Occipital lobe (tissue), 2 donors: Measurements from ENCODE around the gene APP. TPM values are rescaled to one million over a fixed set of nuclear protein-coding genes. Genes with fewer than 3 reads are reported as not detected.
"Not testable (repeated sequence)": the region's sequence is repeated elsewhere in the genome, so short reads cannot be mapped to it uniquely, and the experiment has no call there.

Experiments used
- DNase-seq: peaks from one replicate; lab custom pipeline; 2025; lab: John Stamatoyannopoulos, UW
- total RNA-seq: library from RNA; depleted of rRNA; stranded (reverse); fragments of >200 nt; gene quantifications from one replicate; pipeline ENCODE4 v1.2.3, GENCODE V29; 2014

APP gene
- total RNA-seq, 1 donor from 2014 or later: 354 TPM

GRCh38 chr21:25944672-25945213 lies 225.8 kb downstream of the APP start:
- no peak for DNase-seq

- DNase-seq: no peak
Measured at GRCh38 chr21:25944082-25944481, 226.5 kb downstream of the APP start.

DNA sequence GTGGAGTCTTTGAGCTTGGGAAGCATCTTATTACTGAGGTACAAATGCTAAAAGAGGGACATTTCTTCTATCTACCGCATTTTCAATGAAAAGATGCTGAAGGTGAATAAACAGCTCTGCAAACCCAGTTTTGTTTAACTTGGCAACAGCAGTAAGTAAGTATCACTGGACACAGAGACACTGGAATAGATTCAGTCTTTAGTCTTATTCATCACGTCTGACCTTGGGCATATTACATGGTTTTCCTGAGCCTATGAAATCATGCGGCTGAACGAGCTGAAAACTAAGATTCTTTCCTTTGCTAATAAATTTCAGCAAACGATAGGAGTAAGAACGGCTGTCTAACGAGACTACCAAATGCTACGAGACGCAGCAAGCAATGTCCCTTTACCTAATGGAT lies 228.4 kb downstream of the APP start:
- no peak for DNase-seq

GRCh38 chr21:25939396-25939761 lies 231.2 kb downstream of the APP start:
- DNase-seq: no peak

DNA sequence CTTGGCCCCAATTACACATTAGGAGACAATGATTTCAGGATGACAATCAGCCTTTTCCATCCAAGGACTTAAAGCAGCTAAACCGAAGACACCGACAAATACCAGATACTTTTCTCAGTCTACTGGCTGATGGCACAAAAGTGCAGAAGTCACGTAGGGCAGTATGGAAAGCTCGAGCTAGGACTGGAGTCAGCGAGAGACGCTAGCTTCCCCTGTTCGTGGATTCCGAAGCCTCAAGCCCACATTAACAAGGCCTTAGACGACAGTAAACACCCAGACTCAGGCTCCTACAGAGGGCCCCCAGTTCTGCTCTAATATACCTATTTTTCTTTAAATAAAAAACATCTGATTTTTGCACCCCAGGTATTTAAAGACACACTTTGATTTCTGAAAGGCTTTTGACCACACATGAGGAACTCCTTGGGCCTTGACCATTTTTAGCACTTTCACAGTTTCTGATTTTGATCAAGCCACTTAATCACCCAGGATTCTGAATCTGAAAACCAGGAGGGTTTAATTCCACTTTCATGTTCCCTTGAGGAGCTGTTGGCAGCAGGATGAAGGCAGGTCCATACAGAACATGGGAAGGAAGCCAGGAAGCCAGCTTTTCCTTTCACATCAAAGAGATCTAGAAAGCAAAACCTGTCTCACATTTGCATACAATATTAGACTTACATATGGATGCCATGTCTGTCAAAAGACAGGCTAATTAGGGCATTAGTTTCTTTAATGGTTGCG lies 231.7 kb downstream of the APP start:
- DNase-seq: no peak

DNA sequence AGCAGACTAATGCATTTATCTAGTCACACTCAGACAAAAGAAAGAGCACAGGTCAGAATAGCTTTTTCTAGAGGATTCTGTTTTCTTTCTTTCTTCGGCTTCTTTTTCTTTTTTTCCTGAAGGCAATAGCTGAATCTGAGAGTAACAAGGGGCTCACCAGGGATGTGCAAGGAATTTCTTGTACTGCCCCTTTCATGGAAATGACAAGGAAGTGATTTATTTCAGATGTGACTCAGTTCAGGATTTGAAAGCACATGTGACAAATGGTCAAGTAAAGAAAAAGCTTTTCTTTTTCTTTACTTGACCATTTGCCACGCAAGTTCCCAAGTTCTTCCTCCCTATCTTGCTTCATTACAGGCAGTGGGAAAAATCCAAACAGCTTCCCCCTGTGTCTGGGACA lies 233.8 kb downstream of the APP start:
- no peak for DNase-seq

- DNase-seq: no peak
Measured at GRCh38 chr21:25934771-25935224, 235.8 kb downstream of the APP start.

- no peak for DNase-seq
Measured at GRCh38 chr21:25934130-25934529, 236.4 kb downstream of the APP start.

- no peak for DNase-seq
Measured at GRCh38 chr21:25931765-25932164, 238.8 kb downstream of the APP start.

DNA sequence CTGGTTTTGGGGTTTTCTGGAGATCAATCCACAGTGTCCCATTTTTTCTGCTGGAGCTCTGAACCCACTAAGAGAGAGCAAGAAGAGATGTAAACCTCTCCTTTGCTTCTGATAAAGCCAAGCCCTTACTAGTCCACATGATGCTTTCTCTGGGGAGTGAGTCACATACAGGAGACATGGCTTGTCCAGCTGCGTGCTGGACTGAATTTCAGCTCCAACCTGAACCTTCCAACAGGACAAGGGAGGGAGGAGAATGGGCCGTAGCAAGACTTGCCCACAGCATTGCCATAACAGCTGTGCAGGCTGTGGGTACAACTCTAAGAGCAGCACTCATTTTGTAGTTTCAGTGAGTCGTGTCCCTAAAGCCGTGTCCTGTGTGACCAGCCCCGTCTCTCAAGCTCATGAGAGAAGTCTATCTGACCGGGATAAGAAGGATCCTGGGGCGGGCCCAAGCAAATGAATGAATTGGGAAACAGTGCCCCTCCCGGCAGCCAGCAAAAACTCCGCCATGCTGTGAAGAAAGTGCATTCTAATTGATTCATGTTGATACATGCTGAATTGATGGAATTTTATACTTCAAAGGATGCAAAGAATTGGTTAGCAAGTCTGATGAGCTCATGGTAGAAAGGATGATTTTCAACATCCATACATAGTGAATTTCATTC lies 240.6 kb downstream of the APP start:
- DNase-seq: no peak

GRCh38 chr21:25927195-25927880 lies 243.2 kb downstream of the APP start:
- no peak for DNase-seq

DNA sequence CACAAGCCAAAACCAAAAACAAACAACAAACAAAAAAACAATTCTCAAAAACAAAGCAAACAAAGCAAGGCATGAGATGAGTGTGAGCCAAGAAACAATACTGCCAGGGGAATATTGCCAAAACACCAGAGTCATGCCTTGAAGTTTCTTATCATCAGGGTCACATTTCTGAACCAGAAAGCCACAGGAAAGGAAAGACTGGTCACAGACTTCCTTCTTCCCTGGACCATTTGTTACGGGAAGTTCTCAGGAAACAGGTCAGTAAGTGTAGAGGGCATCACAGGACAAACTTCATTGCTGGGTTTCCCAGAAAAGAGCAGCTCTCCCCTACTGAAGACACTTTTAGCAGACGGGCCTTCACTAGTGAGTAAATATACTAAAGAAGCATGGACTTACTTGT lies 244.6 kb downstream of the APP start:
- no peak for DNase-seq

DNA sequence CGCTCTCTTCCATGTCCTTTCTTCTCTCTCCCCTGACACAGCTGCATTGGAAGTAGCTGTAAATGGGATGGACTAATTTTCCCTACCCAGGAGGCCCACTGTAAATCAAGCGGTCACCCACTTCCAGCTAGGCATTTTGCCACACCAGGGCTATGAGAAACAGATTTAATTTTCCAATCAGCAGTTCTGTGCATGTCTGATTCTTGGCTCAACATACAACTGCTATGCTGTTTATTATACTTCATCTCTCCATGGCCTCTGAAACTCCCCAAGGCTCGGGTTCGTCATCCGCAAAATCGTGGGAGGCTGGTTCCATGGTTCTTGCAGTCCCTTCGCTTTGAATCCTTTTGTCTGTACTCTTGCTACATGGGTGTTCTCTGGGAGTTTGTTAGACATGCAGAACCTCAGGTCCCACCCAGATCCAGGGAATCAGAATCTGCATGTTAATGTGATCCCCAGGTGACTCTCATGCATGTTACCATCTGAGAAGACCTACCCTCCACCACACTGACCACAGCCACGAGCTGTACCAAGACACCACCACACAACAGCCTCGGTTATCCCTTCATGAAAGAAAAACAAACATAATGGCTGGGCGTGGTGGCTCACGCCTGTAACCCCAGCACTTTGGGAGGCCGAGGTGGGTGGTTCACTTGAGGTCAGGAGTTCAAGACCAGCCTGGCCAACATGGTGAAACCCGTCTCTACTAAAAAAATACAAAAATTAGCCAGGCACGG lies 245.3 kb downstream of the APP start:
- DNase-seq: no peak

DNA sequence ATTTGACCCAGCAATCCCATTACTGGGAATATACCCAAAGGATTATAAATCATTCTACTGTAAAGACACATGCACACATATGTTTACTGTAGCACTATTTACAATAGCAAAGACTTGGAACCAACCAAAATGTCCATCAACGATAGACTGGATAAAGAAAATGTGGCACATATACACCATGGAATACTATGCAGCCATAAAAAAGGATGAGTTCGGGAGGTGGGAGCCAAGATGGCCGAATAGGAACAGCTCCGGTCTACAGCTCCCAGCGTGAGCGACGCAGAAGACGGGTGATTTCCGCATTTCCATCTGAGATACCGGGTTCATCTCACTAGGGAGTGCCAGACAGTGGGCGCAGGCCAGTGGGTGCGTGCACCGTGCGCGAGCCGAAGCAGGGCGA lies 252.4 kb downstream of the APP start:
- not testable (repeated sequence) for DNase-seq

DNA sequence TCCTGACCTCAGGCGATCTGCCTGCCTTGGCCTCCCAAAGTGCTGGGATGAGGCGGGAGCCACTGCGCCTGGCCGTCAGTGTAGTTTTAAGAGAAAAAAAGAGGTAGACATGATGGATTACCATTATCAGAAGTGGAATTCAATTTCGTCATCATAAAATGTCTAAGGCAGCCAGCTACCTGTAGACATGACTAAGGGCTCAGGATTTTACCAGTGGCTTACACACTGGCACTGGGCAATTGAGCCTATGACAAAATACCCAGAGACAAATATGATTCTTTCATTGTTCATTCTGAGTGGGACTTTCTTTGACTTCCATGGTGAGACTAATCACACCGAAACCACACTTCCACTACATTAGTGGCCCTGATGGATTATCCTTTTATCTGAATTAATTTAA lies 254.3 kb downstream of the APP start:
- DNase-seq: no peak

- DNase-seq: no peak
Measured at GRCh38 chr21:25913479-25913878, 257.1 kb downstream of the APP start.

- no peak for DNase-seq
Measured at GRCh38 chr21:25912402-25912746, 258.2 kb downstream of the APP start.

DNA sequence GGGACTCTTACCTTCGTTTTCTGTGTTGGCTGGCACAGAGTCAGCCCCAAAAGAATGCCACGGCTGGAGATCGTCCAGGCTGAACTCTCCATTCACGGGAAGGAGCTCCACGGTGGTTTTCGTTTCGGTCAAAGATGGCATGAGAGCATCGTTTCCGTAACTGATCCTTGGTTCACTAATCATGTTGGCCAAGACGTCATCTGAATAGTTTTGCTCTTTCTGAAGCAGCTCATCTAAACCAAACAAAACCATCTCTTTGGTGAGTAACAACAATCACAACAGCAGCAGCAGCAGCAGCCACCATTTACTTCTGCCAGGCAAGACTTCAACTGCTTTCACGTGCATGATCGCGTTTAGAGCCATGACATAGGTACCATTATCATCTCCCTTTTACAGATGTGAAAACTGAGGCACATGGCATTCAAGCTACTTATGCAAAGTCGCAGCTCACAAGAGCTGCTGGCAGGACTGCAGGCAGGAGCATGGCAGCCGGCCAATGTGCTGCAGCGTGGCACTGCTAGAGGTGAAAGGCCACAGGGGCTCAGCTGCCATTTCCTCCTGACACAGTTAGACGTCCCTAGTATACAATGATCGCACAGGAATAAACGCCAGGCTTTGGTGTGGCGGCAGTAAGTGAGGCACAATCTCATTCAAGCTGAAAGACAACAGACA lies 258.7 kb downstream of the APP start:
- no peak for DNase-seq

- DNase-seq: no peak
Measured at GRCh38 chr21:25910809-25911208, 259.8 kb downstream of the APP start.

GRCh38 chr21:25909341-25909740 lies 261.2 kb downstream of the APP start:
- no peak for DNase-seq

GRCh38 chr21:25908495-25908894 lies 262.1 kb downstream of the APP start:
- DNase-seq: no peak
